Measurements from ENCODE around the gene MSH5.

DNA sequence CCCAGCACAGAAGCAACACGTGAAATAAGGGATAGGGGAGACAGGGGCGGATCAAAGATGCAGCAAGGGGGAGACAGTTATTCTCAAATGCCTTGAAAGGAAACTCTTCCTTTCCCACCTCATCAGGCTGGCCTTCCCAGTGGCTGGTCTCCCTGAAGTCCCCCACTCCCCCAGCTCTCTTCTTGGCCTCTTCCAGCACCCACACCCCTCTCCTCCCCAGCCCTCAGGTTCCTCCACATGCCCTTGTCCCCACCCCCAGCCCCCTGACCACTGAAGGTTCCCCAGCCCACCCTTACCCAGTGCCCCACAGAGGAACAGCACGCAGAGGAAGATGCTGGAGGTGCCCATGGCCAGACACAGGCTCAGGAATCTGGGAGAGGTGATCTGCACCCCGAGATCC, 26.3 kb upstream of the MSH5 start:
- TF ChIP-seq, protein P1, sequence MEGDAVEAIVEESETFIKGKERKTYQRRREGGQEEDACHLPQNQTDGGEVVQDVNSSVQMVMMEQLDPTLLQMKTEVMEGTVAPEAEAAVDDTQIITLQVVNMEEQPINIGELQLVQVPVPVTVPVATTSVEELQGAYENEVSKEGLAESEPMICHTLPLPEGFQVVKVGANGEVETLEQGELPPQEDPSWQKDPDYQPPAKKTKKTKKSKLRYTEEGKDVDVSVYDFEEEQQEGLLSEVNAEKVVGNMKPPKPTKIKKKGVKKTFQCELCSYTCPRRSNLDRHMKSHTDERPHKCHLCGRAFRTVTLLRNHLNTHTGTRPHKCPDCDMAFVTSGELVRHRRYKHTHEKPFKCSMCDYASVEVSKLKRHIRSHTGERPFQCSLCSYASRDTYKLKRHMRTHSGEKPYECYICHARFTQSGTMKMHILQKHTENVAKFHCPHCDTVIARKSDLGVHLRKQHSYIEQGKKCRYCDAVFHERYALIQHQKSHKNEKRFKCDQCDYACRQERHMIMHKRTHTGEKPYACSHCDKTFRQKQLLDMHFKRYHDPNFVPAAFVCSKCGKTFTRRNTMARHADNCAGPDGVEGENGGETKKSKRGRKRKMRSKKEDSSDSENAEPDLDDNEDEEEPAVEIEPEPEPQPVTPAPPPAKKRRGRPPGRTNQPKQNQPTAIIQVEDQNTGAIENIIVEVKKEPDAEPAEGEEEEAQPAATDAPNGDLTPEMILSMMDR (IDR thresholded peaks at IDR 0.05), result no peak
- TF ChIP-seq, protein P2, sequence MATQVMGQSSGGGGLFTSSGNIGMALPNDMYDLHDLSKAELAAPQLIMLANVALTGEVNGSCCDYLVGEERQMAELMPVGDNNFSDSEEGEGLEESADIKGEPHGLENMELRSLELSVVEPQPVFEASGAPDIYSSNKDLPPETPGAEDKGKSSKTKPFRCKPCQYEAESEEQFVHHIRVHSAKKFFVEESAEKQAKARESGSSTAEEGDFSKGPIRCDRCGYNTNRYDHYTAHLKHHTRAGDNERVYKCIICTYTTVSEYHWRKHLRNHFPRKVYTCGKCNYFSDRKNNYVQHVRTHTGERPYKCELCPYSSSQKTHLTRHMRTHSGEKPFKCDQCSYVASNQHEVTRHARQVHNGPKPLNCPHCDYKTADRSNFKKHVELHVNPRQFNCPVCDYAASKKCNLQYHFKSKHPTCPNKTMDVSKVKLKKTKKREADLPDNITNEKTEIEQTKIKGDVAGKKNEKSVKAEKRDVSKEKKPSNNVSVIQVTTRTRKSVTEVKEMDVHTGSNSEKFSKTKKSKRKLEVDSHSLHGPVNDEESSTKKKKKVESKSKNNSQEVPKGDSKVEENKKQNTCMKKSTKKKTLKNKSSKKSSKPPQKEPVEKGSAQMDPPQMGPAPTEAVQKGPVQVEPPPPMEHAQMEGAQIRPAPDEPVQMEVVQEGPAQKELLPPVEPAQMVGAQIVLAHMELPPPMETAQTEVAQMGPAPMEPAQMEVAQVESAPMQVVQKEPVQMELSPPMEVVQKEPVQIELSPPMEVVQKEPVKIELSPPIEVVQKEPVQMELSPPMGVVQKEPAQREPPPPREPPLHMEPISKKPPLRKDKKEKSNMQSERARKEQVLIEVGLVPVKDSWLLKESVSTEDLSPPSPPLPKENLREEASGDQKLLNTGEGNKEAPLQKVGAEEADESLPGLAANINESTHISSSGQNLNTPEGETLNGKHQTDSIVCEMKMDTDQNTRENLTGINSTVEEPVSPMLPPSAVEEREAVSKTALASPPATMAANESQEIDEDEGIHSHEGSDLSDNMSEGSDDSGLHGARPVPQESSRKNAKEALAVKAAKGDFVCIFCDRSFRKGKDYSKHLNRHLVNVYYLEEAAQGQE (IDR thresholded peaks at IDR 0.05), result no peak
- TF ChIP-seq NPAS2 (CRISPR knock-in tag; IDR thresholded peaks at IDR 0.05; ENCODE audit: borderline replicate concordance) (no peak), CEBPB (IDR thresholded peaks at IDR 0.05) (no peak), RAD21 (conservative IDR thresholded peaks at IDR 0.05 in 1 of 2, IDR thresholded peaks at IDR 0.05 in 1 of 2) (no peak)
- TF ChIP-seq, protein P3, sequence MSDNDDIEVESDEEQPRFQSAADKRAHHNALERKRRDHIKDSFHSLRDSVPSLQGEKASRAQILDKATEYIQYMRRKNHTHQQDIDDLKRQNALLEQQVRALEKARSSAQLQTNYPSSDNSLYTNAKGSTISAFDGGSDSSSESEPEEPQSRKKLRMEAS (IDR thresholded peaks at IDR 0.05), result no peak

Measured in A549 (cell line).